ENCODE data around the gene FGF22.

DNA sequence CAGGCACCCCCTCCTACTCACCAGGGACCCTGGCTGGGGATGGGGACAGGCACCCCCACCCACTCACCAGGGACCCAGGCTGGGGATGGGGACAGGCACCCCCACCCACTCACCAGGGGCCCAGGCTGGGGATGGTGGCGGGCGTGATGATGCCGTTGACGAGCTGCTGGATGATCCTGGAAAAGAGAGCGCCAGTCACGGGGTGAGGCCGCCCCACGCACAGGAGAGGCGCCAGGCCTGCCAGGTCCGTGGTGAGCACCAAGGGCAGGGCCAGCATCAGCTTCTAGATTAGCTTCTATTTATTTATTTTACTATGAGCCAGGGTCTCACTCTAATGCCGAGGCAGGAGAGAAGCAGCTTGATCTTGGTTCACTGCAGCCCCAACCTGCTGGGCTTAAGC lies 10.4 kb downstream of the FGF22 start:
- TF ChIP-seq CTCF (IDR thresholded peaks at IDR 0.05) (no peak), POLR2A (IDR thresholded peaks at IDR 0.05) (no peak)

Data from esophagus squamous epithelium (tissue), 4 donors.